HepG2 (cell line): Measurements from ENCODE around the gene BDP1. TPM values are rescaled to one million over a fixed set of nuclear protein-coding genes. Genes with fewer than 3 reads are reported as not detected.
A peak's percentile ranks its signal among the peaks of the same experiment; 100 is the strongest.

Experiments used
- CHCHD3 ChIP-seq: sonication (generic); formaldehyde crosslinking; IDR thresholded peaks from 2 replicates; pipeline ENCODE4 v1.8.0; 2022; ENCODE audit warnings: mild to moderate bottlenecking, missing genetic modification reagents, moderate library complexity
- CSRNP1 ChIP-seq: sonication (generic); formaldehyde crosslinking; IDR thresholded peaks from 2 replicates; pipeline ENCODE4 v1.8.1; 2023; ENCODE audit warnings: mild to moderate bottlenecking, missing genetic modification reagents
- DR1 ChIP-seq: sonication (generic); formaldehyde crosslinking; IDR thresholded peaks from 2 replicates; pipeline ENCODE4 v1.8.0; 2021; ENCODE audit warnings: mild to moderate bottlenecking, missing genetic modification reagents, inconsistent platforms
- HNF4A ChIP-seq: sonication (generic); formaldehyde crosslinking; IDR thresholded peaks from 2 replicates; pipeline ENCODE4 v1.4.0; 2020; ENCODE audit warnings: missing genetic modification reagents
- KDM4B ChIP-seq: sonication (generic); formaldehyde crosslinking; IDR thresholded peaks from 2 replicates; pipeline ENCODE4 v1.4.0; 2020; ENCODE audit warnings: missing genetic modification reagents
- LRRFIP1 ChIP-seq: sonication (generic); formaldehyde crosslinking; conservative IDR thresholded peaks from 2 replicates; pipeline ENCODE4 v1.4.0; 2020; ENCODE audit warnings: missing genetic modification reagents
- MAFG ChIP-seq: sonication (generic); formaldehyde crosslinking; IDR thresholded peaks from 2 replicates; pipeline ENCODE4 v1.5.1; 2020; ENCODE audit warnings: mild to moderate bottlenecking, missing genetic modification reagents
- NFYC ChIP-seq: IDR thresholded peaks from 2 replicates; pipeline ENCODE4 v1.6.1; 2016; ENCODE audit warnings: missing genetic modification reagents, missing compliant biosample characterization
- POLR2G ChIP-seq: fragments of 200-400 bp; formaldehyde crosslinking; IDR thresholded peaks from 2 replicates; pipeline ENCODE4 v1.6.1; 2018; ENCODE audit warnings: mild to moderate bottlenecking, low read depth, low read length, moderate library complexity
- PPARG ChIP-seq: conservative IDR thresholded peaks from 2 replicates; pipeline ENCODE4 v1.6.1; 2016; ENCODE audit warnings: missing biosample characterization, missing genetic modification reagents
- RAD51 ChIP-seq: fragments of 450-650 bp; IDR thresholded peaks from 2 replicates; pipeline ENCODE4 v1.6.1; 2016; ENCODE audit warnings: borderline replicate concordance
- SPEN ChIP-seq: sonication (generic); formaldehyde crosslinking; IDR thresholded peaks from 2 replicates; pipeline ENCODE4 v1.5.1; 2020; ENCODE audit warnings: low read depth, mild to moderate bottlenecking, missing genetic modification reagents
- SSRP1 ChIP-seq: IDR thresholded peaks from 2 replicates; pipeline ENCODE4 v1.6.1; 2016; ENCODE audit warnings: control low read depth
- ZFP90 ChIP-seq: sonication (generic); formaldehyde crosslinking; IDR thresholded peaks from 2 replicates; pipeline ENCODE4 v1.8.0; 2022; ENCODE audit warnings: missing genetic modification reagents, mild to moderate bottlenecking, inconsistent platforms, borderline replicate concordance
- ZNF12 ChIP-seq: sonication (generic); formaldehyde crosslinking; IDR thresholded peaks from 2 replicates; pipeline ENCODE4 v1.5.0; 2020; ENCODE audit warnings: missing genetic modification reagents
- ZNF224 ChIP-seq: sonication (generic); formaldehyde crosslinking; IDR thresholded peaks from 2 replicates; pipeline ENCODE4 v1.5.0; 2020; ENCODE audit warnings: mild to moderate bottlenecking, missing genetic modification reagents
- ZNF441 ChIP-seq: sonication (generic); formaldehyde crosslinking; IDR thresholded peaks from 2 replicates; pipeline ENCODE4 v1.7.0; 2021; ENCODE audit warnings: missing genetic modification reagents, borderline replicate concordance
- ZSCAN31 ChIP-seq: sonication (generic); formaldehyde crosslinking; IDR thresholded peaks from 2 replicates; pipeline ENCODE4 v1.5.0; 2020; ENCODE audit warnings: low read depth, mild to moderate bottlenecking, missing genetic modification reagents
- polyA plus RNA-seq, 8 experiments: library from polyadenylated mRNA; depleted of rRNA in 3 of 8; stranded (reverse) in 7 of 8; unstranded in 1 of 8; fragments of >200 nt; fragmentation: Illumina TruSeq in 4 of 8; extraction: Trizol in 4 of 8; gene quantifications; 2 replicates each; pipeline versions ENCODE4 v1.2.1 to v1.2.3, GENCODE V29; 2011 to 2016; ENCODE audit warnings: low read depth in 4 of 8, missing spikeins in 1 of 8, mixed read lengths in 1 of 8; ENCODE audit not compliant: insufficient read depth in 1 of 8
- total RNA-seq, 5 experiments: library from RNA; depleted of rRNA; stranded (reverse); fragments of >200 nt; fragmentation: Illumina TruSeq; extraction: Trizol; gene quantifications; 2 replicates each; pipeline ENCODE4 v1.2.3, GENCODE V29; 2016; ENCODE audit warnings: low read depth in 1 of 5
- TF ChIP-seq, protein P1 (sequence below): sonication (generic); formaldehyde crosslinking; IDR thresholded peaks from 2 replicates; pipeline ENCODE4 v1.4.0; 2020; ENCODE audit warnings: mild to moderate bottlenecking, missing genetic modification reagents
- TF ChIP-seq, protein P2 (sequence below): sonication (generic); formaldehyde crosslinking; IDR thresholded peaks from 2 replicates; pipeline ENCODE4 v1.8.0; 2022; ENCODE audit warnings: mild to moderate bottlenecking, missing genetic modification reagents, moderate library complexity
- TF ChIP-seq, protein P3 (sequence below): sonication (generic); formaldehyde crosslinking; IDR thresholded peaks from 2 replicates; pipeline ENCODE4 v1.8.1; 2023; ENCODE audit warnings: mild to moderate bottlenecking, missing genetic modification reagents

The BDP1 gene
- total and polyA plus RNA-seq, 2 of the 13 experiments (the other 11 are each of a cell fraction or from before 2014, with no cell fraction given) = 10.2 to 22.4 TPM

- TF ChIP-seq, protein P1, sequence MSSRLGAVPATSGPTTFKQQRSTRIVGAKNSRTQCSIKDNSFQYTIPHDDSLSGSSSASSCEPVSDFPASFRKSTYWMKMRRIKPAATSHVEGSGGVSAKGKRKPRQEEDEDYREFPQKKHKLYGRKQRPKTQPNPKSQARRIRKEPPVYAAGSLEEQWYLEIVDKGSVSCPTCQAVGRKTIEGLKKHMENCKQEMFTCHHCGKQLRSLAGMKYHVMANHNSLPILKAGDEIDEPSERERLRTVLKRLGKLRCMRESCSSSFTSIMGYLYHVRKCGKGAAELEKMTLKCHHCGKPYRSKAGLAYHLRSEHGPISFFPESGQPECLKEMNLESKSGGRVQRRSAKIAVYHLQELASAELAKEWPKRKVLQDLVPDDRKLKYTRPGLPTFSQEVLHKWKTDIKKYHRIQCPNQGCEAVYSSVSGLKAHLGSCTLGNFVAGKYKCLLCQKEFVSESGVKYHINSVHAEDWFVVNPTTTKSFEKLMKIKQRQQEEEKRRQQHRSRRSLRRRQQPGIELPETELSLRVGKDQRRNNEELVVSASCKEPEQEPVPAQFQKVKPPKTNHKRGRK = 0 out of 2 replicates have a peak, but pooled peaks have one; percentile 40
- peak; percentile 75 for TF ChIP-seq NFYC (CRISPR knock-in tag)
- TF ChIP-seq HNF4A = no peak
- TF ChIP-seq SSRP1 (CRISPR knock-in tag) = no peak; the same call in 1 of the 2 replicates
- TF ChIP-seq ZSCAN31 = 0 out of 2 replicates have a peak, but pooled peaks have one; percentile 18
- no peak for TF ChIP-seq KDM4B (CRISPR knock-in tag)
- TF ChIP-seq DR1 = no peak; the same call in 1 of the 2 replicates
- TF ChIP-seq MAFG (CRISPR knock-in tag) = no peak
- no peak for TF ChIP-seq RAD51
- no peak for TF ChIP-seq SPEN
- 0 out of 2 replicates have a peak, but pooled peaks have one; percentile 14 for TF ChIP-seq ZNF12 (CRISPR knock-in tag)
- 0 out of 2 replicates have a peak, but pooled peaks have one; percentile 61 for TF ChIP-seq ZNF441 (CRISPR knock-in tag)
- TF ChIP-seq CSRNP1 (CRISPR knock-in tag) = no peak
- 0 out of 2 replicates have a peak, but pooled peaks have one; percentile 4 for TF ChIP-seq PPARG (CRISPR knock-in tag)
- peak; percentile 40; the same call in 1 of the 2 replicates for TF ChIP-seq ZNF224
- TF ChIP-seq, protein P2, sequence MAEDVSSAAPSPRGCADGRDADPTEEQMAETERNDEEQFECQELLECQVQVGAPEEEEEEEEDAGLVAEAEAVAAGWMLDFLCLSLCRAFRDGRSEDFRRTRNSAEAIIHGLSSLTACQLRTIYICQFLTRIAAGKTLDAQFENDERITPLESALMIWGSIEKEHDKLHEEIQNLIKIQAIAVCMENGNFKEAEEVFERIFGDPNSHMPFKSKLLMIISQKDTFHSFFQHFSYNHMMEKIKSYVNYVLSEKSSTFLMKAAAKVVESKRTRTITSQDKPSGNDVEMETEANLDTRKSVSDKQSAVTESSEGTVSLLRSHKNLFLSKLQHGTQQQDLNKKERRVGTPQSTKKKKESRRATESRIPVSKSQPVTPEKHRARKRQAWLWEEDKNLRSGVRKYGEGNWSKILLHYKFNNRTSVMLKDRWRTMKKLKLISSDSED (CRISPR knock-in tag) = no peak
- TF ChIP-seq CHCHD3 (CRISPR knock-in tag) = no peak
- peak; percentile 49 for TF ChIP-seq POLR2G
- TF ChIP-seq, protein P3, sequence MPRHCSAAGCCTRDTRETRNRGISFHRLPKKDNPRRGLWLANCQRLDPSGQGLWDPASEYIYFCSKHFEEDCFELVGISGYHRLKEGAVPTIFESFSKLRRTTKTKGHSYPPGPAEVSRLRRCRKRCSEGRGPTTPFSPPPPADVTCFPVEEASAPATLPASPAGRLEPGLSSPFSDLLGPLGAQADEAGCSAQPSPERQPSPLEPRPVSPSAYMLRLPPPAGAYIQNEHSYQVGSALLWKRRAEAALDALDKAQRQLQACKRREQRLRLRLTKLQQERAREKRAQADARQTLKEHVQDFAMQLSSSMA (CRISPR knock-in tag) = no peak
- no peak for TF ChIP-seq ZFP90
- TF ChIP-seq LRRFIP1 (CRISPR knock-in tag) = no peak
Observed at GRCh38 chr5:71586052-71586940, 130.8 kb downstream of the BDP1 start (continued).
